ENCODE data around the gene KIZ.

The KIZ gene

GRCh38 chr20:21092806-21093205 is 33.1 kb upstream of the KIZ start:
- Histone ChIP-seq H3K23ac (ENCODE audit: low read length) (no peak overlapping the region), H2BK120ac (ENCODE audit: insufficient read depth, low read length, poor library complexity) (no peak overlapping the region), H3K18ac (ENCODE audit: low read length) (no peak overlapping the region), H2AFZ (ENCODE audit: insufficient read depth, low read length, poor library complexity) (no peak overlapping the region), H3K9ac (ENCODE audit: low read length) (no peak overlapping the region), H2BK5ac (ENCODE audit: low read depth, low read length, poor library complexity) (no peak overlapping the region), H3K4ac (ENCODE audit: low read depth, low read length) (no peak overlapping the region), H3K9me3 (ENCODE audit: insufficient read depth, low read depth, low read length) (no peaks in the 10 kb centered on the region), H3K27me3 (ENCODE audit: insufficient read depth, low read length) (no peaks in the 10 kb centered on the region), H4K8ac (ENCODE audit: low read depth, low read length) (no peak overlapping the region), H3K4me2 (ENCODE audit: low read length) (no peak overlapping the region), H4K91ac (ENCODE audit: low read depth, low read length) (no peak overlapping the region), H4K12ac (ENCODE audit: low read depth, low read length) (no peak overlapping the region), H3K4me3 (ENCODE audit: low read depth, low read length) (no peak overlapping the region), H2AK5ac (ENCODE audit: low read length) (no peak overlapping the region), H3K14ac (ENCODE audit: low read length) (no peak overlapping the region), H3K27ac (ENCODE audit: low read depth, low read length) (no peak overlapping the region), H3K4me1 (ENCODE audit: control insufficient read depth in 1 of 2, insufficient read depth in 2 of 2, low read length in 2 of 2) (no peaks in the 10 kb centered on the region), H3K79me2 (ENCODE audit: control insufficient read depth, insufficient read depth, low read length, poor library complexity) (no peaks in the 10 kb centered on the region), H3K36me3 (ENCODE audit: control insufficient read depth in 1 of 2, insufficient read depth in 2 of 2, low read length in 2 of 2) (no peaks in the 10 kb centered on the region), H3K79me1 (ENCODE audit: low read length) (no peaks in the 10 kb centered on the region), H2BK12ac (ENCODE audit: low read length) (no peak overlapping the region)
- peak in 1 of 2 donors; percentile 21 for DNase-seq
- no CpG with 5 or more reads among the region's 3 CpGs for WGBS (ENCODE audit: extremely low coverage, insufficient coverage, insufficient read length)

- peaks cover 6 to 10% of the 10 kb centered on the region in 2 experiments for H3K4me1 ChIP-seq (ENCODE audit: control insufficient read depth in 1 of 2, insufficient read depth in 2 of 2, low read length in 2 of 2)
- H4K8ac ChIP-seq (ENCODE audit: low read depth, low read length), result no peak overlapping the region
- H3K23ac ChIP-seq (ENCODE audit: low read length), result no peak overlapping the region
- H4K12ac ChIP-seq (ENCODE audit: low read depth, low read length), result no peak overlapping the region
- H3K79me1 ChIP-seq (ENCODE audit: low read length), result no peaks in the 10 kb centered on the region
- no peaks in the 10 kb centered on the region for H3K79me2 ChIP-seq (ENCODE audit: control insufficient read depth, insufficient read depth, low read length, poor library complexity)
- no peak overlapping the region for H3K27ac ChIP-seq (ENCODE audit: low read depth, low read length)
- H3K27me3 ChIP-seq (ENCODE audit: insufficient read depth, low read length), result peaks cover 26% of the 10 kb centered on the region
- H3K4me2 ChIP-seq (ENCODE audit: low read length), result no peak overlapping the region
- no peak overlapping the region for H2AK5ac ChIP-seq (ENCODE audit: low read length)
- no peak overlapping the region for H3K14ac ChIP-seq (ENCODE audit: low read length)
- DNase-seq, result peak; percentile 37 to 52
- H2BK12ac ChIP-seq (ENCODE audit: low read length), result no peak overlapping the region
- H2AFZ ChIP-seq (ENCODE audit: insufficient read depth, low read length, poor library complexity), result no peak overlapping the region
- WGBS (ENCODE audit: extremely low coverage, insufficient coverage, insufficient read length), result no CpG with 5 or more reads among the region's 10 CpGs
- H3K9me3 ChIP-seq (ENCODE audit: insufficient read depth, low read depth, low read length), result no peaks in the 10 kb centered on the region
- H3K36me3 ChIP-seq (ENCODE audit: control insufficient read depth in 1 of 2, insufficient read depth in 2 of 2, low read length in 2 of 2), result no peaks in the 10 kb centered on the region
- H3K4me3 ChIP-seq (ENCODE audit: low read depth, low read length), result no peak overlapping the region
- H4K91ac ChIP-seq (ENCODE audit: low read depth, low read length), result no peak overlapping the region
- no peak overlapping the region for H3K4ac ChIP-seq (ENCODE audit: low read depth, low read length)
- no peak overlapping the region for H3K18ac ChIP-seq (ENCODE audit: low read length)
- no peak overlapping the region for H2BK120ac ChIP-seq (ENCODE audit: insufficient read depth, low read length, poor library complexity)
- H3K9ac ChIP-seq (ENCODE audit: low read length), result no peak overlapping the region
- no peak overlapping the region for H2BK5ac ChIP-seq (ENCODE audit: low read depth, low read length, poor library complexity)
Measured at GRCh38 chr20:21096321-21097043, 29.4 kb upstream of the KIZ start.

GRCh38 chr20:21099751-21100577 is 25.9 kb upstream of the KIZ start:
- Histone ChIP-seq H2BK12ac (ENCODE audit: low read length) (no peak overlapping the region), H3K14ac (ENCODE audit: low read length) (no peak overlapping the region), H4K8ac (ENCODE audit: low read depth, low read length) (no peak overlapping the region), H2AK5ac (ENCODE audit: low read length) (no peak overlapping the region), H2BK120ac (ENCODE audit: insufficient read depth, low read length, poor library complexity) (no peak overlapping the region), H2AFZ (ENCODE audit: insufficient read depth, low read length, poor library complexity) (no peak overlapping the region), H4K91ac (ENCODE audit: low read depth, low read length) (no peak overlapping the region), H3K23ac (ENCODE audit: low read length) (no peak overlapping the region), H3K4me3 (ENCODE audit: low read depth, low read length) (no peak overlapping the region), H3K9me3 (ENCODE audit: insufficient read depth, low read depth, low read length) (no peaks in the 10 kb centered on the region), H3K9ac (ENCODE audit: low read length) (no peak overlapping the region), H3K4ac (ENCODE audit: low read depth, low read length) (no peak overlapping the region), H3K27me3 (ENCODE audit: insufficient read depth, low read length) (peaks cover 59% of the 10 kb centered on the region), H4K12ac (ENCODE audit: low read depth, low read length) (no peak overlapping the region), H3K4me2 (ENCODE audit: low read length) (peak overlapping the region; percentile 75), H3K27ac (ENCODE audit: low read depth, low read length) (no peak overlapping the region), H3K79me2 (ENCODE audit: control insufficient read depth, insufficient read depth, low read length, poor library complexity) (no peaks in the 10 kb centered on the region), H3K79me1 (ENCODE audit: low read length) (no peaks in the 10 kb centered on the region), H2BK5ac (ENCODE audit: low read depth, low read length, poor library complexity) (no peak overlapping the region), H3K36me3 (ENCODE audit: control insufficient read depth in 1 of 2, insufficient read depth in 2 of 2, low read length in 2 of 2) (no peaks in the 10 kb centered on the region), H3K4me1 (ENCODE audit: control insufficient read depth in 1 of 2, insufficient read depth in 2 of 2, low read length in 2 of 2) (peaks cover 17 to 19% of the 10 kb centered on the region in 2 experiments), H3K18ac (ENCODE audit: low read length) (no peak overlapping the region)
- no CpG with 5 or more reads among the region's 46 CpGs for WGBS (ENCODE audit: extremely low coverage, insufficient coverage, insufficient read length)
- peak; percentile 20 to 52 for DNase-seq

GRCh38 chr20:21100578-21101452 is 25.1 kb upstream of the KIZ start:
- H3K9ac ChIP-seq (ENCODE audit: low read length), result no peak overlapping the region
- H3K4ac ChIP-seq (ENCODE audit: low read depth, low read length), result no peak overlapping the region
- no peak overlapping the region for H3K18ac ChIP-seq (ENCODE audit: low read length)
- no peak overlapping the region for H4K91ac ChIP-seq (ENCODE audit: low read depth, low read length)
- no peak overlapping the region for H3K27ac ChIP-seq (ENCODE audit: low read depth, low read length)
- peak overlapping the region; percentile 75 for H3K4me2 ChIP-seq (ENCODE audit: low read length)
- no peak overlapping the region for H4K8ac ChIP-seq (ENCODE audit: low read depth, low read length)
- H2BK12ac ChIP-seq (ENCODE audit: low read length), result no peak overlapping the region
- no CpG with 5 or more reads among the region's 64 CpGs for WGBS (ENCODE audit: extremely low coverage, insufficient coverage, insufficient read length)
- no peaks in the 10 kb centered on the region for H3K79me2 ChIP-seq (ENCODE audit: control insufficient read depth, insufficient read depth, low read length, poor library complexity)
- no peak overlapping the region for H2BK120ac ChIP-seq (ENCODE audit: insufficient read depth, low read length, poor library complexity)
- DNase-seq, result peak in 1 of 2 donors; percentile 12
- no peaks in the 10 kb centered on the region for H3K9me3 ChIP-seq (ENCODE audit: insufficient read depth, low read depth, low read length)
- H3K27me3 ChIP-seq (ENCODE audit: insufficient read depth, low read length), result peaks cover 67% of the 10 kb centered on the region
- peak overlapping the region; percentile 30 for H3K4me3 ChIP-seq (ENCODE audit: low read depth, low read length)
- H3K23ac ChIP-seq (ENCODE audit: low read length), result no peak overlapping the region
- no peak overlapping the region for H2BK5ac ChIP-seq (ENCODE audit: low read depth, low read length, poor library complexity)
- no peak overlapping the region for H2AK5ac ChIP-seq (ENCODE audit: low read length)
- no peaks in the 10 kb centered on the region for H3K79me1 ChIP-seq (ENCODE audit: low read length)
- H2AFZ ChIP-seq (ENCODE audit: insufficient read depth, low read length, poor library complexity), result peak overlapping the region; percentile 5
- peaks cover 17 to 19% of the 10 kb centered on the region in 2 experiments for H3K4me1 ChIP-seq (ENCODE audit: control insufficient read depth in 1 of 2, insufficient read depth in 2 of 2, low read length in 2 of 2)
- H3K36me3 ChIP-seq (ENCODE audit: control insufficient read depth in 1 of 2, insufficient read depth in 2 of 2, low read length in 2 of 2), result no peaks in the 10 kb centered on the region
- H3K14ac ChIP-seq (ENCODE audit: low read length), result no peak overlapping the region
- H4K12ac ChIP-seq (ENCODE audit: low read depth, low read length), result no peak overlapping the region
